HG02970 (cell line): Measurements from ENCODE around the gene LEMD1.

ENCODE experiments used
- ATAC-seq: cut with Tn5 transposase; IDR thresholded peaks from one replicate; pipeline ENCODE4 v1.9.1; 2021; ENCODE audit warnings: mild to moderate bottlenecking, moderate library complexity, moderate number of reproducible peaks; ENCODE audit not compliant: unreplicated experiment, low FRiP score

LEMD1 gene

DNA sequence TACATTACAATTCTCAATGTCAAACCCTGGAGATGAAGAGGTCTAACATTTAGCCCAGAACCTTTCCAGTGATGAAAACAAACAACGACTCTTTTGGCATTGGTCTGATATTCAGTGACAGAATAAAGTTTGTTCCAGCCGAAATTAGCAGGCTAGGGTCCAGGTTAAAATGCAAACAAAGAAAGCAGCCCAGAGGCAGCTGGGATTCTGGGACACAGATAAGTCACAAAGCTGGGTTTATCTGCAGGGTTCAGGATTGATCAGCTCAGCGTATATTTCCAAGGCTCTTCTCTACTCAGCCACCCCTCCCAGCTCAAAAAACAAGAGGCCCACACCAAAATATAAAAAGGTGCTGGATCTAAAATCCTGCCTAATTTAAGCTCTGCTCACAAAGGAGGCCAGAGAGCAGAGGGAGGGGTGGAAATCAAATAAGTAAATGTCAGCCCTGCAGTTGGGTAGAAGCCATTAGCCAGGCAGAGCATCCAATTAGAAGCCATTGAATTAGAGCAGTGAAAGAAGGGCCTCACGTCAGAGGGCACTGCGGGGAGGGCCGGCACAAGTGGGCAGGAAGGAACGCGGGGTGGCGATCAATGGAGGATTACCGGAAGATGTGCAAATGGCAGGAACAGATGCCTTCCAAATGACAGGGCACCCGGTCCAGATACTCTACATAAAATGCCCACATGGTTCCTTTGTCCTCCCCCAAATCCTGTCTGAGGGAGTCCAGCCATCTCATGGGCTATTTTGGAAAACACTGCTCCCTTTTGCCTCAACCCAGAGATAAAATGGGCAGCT, 61.9 kb downstream of the LEMD1 start:
- no peak for ATAC-seq

DNA sequence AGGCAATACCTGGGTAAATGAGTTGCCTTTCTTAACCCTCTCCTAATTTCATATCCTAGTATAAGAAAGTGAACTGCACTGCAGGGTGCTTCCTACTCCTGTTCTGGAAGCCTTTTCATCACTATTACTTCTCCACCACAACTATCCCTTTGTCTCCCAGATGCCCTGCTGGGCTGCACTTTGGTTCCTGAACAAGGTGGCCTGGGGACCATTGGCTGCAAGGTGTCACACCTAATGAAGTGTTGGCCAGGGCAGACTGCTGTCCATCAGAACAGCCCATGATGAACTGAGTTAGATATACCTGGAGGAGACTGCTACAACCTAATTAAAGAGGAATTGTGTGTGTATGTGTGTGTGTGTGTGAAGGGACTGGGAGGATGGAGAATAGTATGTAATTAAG, 63.3 kb downstream of the LEMD1 start:
- ATAC-seq = no peak

DNA sequence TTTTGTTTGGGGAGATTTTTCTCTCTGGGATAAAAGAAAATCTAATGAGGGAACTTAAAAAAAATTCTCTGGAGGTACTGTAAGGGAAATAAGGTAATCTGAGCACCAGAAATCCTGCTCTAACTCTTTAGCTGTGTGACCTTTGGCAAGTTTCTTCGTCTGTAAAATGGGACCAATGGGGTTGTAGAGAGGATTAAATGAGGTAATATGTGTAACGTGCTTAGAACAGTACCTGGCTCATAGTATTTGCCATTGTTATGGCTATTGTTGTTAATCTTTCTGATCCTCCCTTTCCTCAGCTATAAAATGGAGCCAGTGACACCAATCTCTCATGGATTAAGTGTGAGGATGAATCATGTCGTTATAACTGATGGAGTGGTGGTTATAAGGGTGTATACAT, 64.3 kb downstream of the LEMD1 start:
- no peak for ATAC-seq

DNA sequence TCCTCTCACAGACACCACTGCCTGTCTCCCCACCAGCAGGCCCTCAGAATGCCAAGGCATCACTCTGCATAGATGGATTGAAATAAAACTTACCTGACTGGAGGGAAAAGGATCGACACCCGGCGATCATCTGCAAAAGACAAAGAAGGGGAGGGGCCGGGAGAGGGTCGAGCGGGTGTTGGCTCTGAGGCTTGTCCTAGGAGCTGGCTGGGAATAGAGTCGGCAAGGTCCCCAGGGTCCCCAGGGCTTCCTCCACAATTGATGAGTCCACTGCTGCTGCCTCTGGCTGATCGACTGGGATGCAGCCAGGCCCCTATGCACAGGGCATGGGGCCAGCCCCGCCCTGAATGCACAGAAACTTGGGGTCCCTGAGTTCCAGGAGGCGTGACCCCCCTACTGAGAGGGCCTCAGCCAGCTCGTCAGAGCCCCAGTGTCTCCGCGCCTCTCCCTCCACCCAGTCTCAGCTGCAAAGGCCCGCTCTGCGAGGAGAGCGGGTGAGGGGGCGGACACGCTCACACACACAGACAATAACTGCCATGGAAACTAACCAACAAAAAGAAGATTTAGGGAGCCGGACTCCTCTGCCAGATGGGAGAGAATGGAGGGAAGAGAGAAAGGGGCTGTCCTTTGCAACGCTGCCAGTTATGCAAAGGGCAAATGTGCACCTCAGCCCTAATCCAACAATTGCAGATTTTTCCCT, 65.3 kb downstream of the LEMD1 start, which contains the start of gene KLHDC8A:
KLHDC8A (minus strand) TSS at position 483 of the 700 bp plus-strand sequence. CDS start 13,318 bp downstream, outside the sequence.
- ATAC-seq = no peak

DNA sequence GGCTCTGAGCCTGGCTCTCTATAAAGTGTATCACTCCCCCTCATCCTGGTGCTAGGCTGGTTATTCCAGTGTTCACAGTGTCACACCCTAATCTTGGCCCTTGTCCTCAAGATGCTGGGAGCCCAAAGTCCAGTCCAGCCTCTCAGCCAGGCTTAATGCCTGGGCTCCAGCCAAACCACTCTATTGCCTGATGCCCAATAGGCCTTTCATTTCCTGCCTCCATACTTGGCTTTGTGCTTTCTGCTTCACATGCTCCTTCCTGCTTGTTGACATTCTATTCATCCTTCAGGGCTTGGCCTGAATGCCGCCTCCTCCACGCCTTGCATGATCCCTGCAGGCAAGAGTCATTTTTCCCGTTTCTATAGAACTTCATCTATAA, 66.8 kb downstream of the LEMD1 start:
- no peak for ATAC-seq

DNA sequence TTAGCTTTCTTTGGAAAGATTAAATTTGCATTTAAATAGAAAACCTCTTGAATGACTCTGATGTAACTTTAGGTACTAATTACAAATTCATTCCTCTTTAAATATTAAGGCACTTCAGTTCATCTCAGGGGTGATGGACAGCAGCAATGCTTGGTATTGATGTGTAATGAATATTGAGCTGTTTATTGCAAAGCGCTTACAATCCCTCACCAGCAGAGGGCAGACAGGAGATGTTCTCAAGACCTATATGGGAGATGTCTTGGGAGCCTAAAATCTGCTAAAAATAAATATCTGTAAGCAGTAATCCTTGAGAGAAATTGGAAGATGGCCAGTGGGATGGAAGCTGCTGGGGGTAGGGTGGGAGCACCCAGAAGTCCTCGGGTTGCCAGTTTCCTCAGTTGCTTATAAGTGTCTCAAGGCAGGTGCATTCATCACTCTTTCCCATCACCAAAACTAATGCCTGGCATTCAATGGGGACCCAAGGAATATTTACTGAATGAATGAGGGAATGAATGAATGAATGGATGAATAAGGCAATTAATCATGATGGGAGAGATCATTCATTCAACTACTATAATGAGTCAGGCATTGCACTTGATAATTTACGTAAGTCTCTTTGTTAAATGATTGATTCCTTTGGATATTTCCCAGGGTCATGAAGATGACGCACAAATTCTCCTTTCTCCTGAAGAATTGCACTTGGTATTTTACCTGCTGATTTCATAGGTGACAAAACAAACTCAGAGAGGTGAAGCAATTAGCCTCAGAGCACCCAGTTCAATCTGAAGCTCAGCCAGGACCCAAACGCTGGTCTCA, 67.4 kb downstream of the LEMD1 start:
- no peak for ATAC-seq

DNA sequence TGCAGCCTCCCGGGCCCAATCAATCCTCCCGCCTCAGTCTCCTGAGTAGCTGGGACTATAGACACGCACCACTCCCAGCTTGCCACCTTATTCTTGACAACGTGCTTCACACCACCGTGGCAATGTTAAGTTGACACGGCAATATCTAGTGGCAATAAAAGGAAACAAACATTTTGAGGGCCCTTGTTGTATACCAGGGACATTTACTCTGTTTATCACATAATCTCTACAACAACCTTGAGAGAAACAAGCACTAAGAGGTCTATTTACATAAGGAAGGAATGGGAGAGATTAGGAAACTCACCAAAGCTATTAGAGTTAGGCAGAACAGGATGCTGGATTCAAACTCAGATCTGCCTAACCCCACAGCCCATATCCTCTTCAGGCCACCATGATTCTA, 68.2 kb downstream of the LEMD1 start:
- ATAC-seq = no peak

DNA sequence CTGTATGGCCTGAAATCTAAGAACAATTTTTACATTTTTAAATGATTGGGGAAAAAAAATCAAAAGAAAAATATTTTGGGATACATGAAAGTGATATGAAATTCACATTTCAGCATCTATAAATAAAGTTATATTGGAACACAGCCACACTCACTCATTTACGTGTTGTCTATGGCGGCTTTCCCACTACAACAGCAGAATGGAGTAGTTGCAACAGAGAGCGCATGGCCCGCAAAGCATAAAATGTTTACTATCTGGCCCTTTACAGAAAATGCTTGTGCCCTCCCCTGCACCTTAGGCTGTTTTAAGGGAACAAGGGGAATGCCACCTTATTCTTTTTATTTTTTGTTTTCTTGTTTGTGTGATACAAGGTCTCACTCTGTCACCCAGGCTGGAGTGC, 68.7 kb downstream of the LEMD1 start:
- no peak for ATAC-seq

DNA sequence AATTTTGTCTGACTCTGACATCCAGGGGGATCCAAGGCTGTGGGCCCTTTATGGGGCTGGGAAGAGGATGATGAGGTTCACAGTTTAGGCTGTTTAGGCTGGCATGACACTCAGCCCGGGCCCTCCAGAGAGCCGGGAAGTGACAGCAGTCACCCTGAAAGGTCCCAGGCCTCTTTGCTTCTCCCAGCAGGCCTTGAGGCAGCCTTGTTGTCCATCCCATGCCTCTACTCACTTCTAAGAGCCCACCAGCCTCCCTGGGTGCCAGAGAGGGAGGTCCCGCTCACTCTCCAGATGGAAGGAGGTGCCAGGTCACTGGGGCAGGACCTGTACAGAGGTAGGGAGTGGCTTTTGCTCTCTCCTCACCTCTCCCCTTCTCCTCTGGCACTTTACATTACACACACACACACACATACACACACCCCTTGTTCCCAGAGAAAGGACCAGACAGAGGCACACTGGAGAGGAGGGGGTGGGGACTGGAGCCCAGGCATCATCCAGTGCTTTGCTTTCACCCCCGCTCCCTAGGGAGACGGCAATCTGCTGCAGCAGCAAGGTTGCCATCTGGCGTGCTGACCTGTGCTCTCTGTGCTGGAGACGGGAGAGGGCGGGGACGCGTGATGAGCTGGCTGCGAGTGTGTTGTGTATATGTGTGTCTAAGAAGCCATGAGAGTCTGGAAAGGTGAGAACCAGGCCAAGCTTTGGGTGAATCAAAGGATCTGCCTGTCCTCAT, 69.7 kb downstream of the LEMD1 start:
- no peak for ATAC-seq

DNA sequence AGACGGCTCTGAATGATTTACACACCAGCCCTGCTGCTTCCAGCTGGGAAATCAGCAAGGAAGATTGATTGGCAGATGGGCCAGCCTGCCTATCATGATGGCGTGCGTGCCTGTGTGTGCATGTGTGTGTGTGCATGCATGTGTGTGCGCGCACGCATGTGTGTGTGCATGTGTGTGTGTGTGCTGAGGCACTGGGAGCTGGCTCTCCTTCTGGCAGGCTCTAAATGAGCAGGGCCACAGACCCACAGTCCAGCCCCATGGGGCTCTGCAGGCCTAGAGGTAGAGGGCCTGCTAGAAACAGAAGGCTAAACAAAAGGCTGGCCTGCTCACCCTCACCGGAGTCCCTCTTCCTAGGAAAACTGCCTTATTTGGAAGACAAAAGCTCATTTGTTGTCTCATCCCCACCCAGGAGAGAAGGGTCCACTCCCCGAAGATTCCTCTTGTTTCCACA, 71.1 kb downstream of the LEMD1 start:
- ATAC-seq = no peak

DNA sequence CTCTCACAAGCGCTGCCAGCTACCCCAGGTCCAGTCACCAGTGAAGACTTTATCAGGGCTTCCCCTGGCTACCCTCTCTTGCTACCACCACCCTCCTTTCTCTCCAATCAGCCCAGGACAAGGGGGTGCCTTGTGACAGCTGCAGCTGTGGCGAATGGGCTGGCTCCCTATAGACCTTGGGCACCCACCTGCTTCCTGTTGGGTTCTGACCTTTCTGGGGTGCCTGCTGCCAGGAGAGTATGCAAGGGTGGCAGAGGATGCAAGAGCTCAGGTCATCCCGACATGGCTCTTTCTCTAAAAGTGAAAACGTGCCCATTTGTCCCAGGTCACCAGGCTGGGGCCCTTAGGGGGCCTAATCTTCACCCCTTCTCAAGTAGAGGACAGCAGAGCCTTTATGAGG, 71.7 kb downstream of the LEMD1 start:
- ATAC-seq = no peak

DNA sequence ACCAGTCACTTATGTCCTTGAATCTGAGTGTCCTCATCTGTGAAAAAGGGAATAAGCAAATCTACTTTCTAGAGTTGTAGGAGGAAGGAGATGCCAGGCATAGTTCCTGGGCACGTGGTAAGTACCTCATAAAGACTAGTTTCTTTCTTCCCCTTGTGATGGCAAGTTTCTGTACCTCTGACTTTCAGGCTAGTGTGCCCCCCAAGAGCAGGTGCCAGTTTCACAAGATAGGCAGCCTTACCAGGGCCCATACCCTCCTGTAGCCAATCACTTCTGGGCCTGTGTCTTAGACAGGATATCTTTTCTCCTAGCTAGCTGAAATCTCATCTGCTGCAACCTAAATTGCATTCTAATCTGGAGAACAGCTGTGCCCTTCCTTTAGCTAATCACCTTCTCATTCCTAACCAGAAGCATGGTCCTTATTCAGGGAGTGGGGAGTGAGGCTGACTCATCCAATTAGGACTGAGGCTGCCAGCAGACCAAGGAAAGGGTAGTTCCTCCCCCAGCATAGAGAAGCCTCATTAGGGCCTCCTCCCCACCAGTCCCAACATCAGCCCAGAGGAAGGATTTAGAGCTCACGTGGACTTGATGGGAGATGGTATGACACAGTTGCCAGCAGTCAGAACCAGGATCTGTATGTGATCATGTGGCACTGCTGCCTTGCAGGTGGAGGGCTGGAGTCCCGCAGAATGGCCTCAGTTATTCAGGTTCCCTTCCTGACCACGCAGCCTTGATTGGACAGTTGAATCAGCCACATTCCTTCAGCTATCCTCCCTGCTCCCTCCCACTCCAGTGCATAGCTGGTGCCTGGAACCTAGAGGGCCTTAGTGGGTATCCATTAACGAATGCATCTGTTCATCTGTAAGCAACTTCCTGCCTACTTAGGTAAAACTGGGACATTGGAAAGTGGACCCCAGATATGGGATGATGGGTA, 73.0 kb downstream of the LEMD1 start:
- no peak for ATAC-seq

DNA sequence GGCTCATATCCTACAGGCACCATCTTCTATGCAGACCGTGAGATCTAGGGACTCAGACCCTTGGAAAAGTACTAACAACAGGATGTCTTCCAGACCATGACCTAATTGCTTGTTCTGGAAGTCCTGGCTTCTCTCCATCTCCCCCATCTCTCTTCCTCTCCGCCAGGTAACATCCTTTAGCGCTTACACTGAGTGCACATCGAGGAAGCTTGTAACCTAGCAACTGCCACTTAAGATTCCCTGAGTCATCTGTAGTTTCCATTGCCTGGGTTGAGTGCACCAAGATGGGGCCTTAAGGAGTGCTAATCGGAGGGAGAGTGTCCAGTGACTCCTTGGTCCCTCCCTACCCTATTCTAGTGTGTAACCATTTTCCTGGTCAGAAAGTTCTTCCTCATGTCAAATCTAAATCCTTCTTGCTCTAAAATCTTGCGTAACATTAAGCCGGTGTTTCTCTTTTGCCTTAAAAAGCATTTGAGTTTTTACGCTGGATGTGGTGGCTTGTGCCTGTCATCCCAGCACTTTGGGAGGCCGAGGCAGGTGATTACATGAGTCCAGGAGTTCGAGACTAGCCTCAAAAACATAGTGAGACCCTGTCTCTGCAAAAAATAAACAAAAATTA, 74.8 kb downstream of the LEMD1 start:
- no peak for ATAC-seq

DNA sequence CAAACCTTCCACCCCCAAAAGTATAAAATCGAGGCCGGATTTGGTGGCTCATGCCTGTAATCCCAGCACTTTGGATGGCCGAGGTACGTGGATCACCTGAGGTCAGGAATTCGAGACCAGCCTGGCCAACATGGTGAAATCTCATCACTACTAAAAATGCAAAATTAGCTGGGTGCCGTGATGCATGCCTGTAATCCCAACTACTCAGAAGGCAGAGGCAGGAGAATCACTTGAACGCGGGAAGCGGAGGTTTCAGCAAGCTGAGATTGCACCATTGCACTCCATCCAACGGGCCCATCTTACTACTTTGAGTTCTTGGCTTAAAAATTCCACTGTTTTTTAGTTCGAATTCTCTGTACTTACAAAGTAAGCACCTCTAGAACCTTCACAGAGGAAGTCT, 76.1 kb downstream of the LEMD1 start:
- ATAC-seq = no peak

DNA sequence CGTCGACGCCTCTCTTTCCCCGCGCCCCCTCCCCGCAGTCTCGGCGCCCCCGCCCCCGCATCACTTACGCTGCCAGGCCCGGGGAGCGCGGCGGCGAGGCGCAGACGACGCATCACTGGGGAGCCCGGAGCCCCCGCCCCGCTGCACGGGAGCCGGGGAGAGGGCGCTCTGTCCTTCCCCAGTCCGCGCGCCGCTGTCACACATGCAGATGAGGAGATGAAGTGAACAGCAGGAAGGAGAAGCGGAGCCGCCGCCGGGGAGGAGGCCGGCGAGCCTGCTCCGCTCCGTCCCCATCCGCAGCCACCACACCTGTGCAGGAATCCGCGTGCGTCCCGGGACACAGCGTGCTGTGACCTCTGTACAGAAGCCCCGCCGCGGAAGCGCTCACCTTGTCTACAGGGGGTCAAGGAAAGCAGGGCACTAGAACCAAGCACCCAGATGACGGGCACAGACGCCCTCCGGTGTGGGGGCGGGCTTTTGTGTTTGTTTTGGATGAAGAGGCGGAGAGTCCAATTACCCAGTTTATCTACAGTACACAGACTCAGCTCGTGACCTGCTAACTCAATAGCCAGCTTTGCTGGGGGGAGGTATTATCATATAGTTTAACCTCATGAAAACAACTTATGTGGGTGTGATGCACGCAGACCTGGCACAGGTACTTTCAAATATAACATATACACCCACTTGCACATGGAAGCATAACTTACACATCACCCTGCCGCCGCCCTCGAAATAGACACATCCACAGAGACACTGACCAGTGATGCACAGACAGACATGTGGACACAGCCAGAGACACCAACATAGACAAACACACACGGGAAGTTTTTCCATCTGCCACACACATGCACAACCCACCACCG, 77.6 kb downstream of the LEMD1 start:
- no peak for ATAC-seq

DNA sequence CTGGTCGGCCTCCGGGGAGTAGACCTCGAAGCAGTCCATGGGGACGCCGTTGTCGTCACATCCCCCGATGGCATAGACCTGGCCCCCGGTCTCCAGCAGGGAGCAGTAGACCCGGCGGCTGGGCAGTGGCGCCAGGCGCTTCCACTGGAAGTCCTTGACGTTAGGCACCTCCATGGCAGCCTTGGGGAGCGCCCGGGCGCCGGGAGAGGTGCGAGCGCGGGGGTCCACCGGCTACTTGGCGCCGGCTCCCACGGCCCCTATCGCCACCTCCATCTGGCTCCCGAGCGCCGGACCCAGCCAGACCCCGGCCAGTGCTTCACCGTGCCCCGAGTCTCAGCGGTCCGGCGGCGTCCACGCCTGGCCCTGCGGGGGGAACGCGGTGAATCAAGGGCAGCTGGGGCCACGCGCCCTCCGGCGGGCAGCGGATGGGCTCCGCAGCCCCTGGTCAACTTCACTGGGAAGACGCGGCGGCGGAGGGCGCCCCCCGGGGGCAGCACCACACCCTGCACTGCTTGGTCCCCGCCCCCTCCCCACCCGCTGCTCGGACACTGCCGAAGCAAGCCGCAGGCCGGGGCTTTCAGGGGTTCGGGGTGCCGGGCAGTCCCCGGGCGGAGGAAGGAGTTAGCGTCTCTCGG, 78.3 kb downstream of the LEMD1 start:
- no peak for ATAC-seq

DNA sequence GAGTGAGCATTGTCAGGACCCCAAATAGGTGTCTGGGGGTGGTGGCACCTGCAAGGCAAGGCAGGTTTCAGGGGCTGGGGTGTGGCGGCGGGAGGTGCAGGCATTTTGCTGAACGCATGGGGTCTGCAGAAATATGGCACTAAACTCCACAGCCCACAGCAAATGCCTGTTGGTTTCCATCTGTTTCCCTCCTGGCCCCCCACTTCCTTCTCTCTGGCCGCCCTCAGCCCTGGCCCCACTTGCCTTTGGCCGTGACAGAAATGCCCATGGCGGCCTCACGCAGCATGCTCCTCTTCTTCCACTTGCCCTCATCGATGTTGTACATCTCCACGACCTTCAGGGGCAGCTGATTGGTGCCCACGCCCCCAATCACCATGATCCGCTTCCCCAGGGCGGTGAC, 78.9 kb downstream of the LEMD1 start:
- ATAC-seq = no peak

DNA sequence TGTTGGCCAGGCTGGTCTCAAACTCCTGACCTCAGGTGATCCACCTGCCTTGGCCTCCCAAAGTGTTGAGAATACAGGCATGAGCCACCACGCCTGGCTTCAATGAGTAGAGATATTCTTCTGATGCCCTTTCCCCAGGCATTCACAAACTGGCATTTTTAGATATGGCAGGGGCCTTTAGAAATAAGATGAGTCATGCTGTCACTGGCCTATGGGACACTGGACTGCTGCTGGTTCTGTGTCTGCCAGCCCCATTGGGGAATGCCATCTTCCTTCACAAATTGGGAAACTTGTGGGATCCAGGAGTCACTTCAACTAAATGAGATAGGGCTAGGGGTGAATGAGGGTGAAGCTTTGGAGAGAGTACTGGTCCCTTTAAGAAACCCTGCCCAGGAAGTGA, 81.2 kb downstream of the LEMD1 start:
- ATAC-seq = no peak
